Measurements from ENCODE around the gene DCUN1D1. TPM values are rescaled to one million over a fixed set of nuclear protein-coding genes. Genes with fewer than 3 reads are reported as not detected.

Gene DCUN1D1
- total RNA-seq, 1 experiment from 2014 or later: 71.7 TPM

DNA sequence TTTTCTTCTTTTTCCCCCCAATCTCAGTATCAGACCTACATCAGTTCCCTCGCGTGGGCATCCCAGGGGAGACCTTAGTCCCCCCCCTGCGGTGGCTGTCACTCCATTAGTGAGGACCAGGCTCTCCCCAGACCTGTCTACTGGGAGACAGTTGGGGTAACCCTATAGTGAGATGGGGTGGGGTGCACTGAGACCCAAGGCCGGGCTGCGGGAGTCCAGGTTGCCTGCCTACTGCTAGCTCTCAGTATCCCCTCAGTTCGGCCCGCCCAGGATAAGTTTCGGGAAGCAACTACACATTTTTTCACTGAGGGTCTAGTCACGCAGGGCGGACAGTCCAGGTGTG is 671 bp upstream of the DCUN1D1 start:
- Histone ChIP-seq H3K9me3 (ENCODE audit: control insufficient read depth, low read depth, low read length) (no peaks in the 10 kb centered on the region), H2BK20ac (ENCODE audit: low read depth, low read length, poor library complexity, severe bottlenecking) (no peak overlapping the region), H4K91ac (ENCODE audit: insufficient read length, low read depth, low read length) (no peak overlapping the region), H3K27ac (ENCODE audit: insufficient read length, low read depth, low read length) (no peak overlapping the region), H3K23me2 (ENCODE audit: insufficient read length, low read depth, low read length, poor library complexity, severe bottlenecking) (no peaks in the 10 kb centered on the region), H3K23ac (ENCODE audit: insufficient read length, low read depth, low read length) (no peak overlapping the region), H4K20me1 (ENCODE audit: control insufficient read depth, insufficient read depth, insufficient read length) (no peaks in the 10 kb centered on the region), H2BK5ac (ENCODE audit: insufficient read length, low read length) (no peak overlapping the region), H3K79me1 (ENCODE audit: insufficient read depth, low read depth, low read length, poor library complexity, severe bottlenecking) (no peaks in the 10 kb centered on the region), H3K56ac (ENCODE audit: insufficient read length, low read depth, low read length) (no peak overlapping the region), H3K14ac (ENCODE audit: insufficient read depth, low read length) (no peak overlapping the region), H2BK120ac (ENCODE audit: low read depth, low read length, poor library complexity, severe bottlenecking) (no peak overlapping the region), H3K4ac (ENCODE audit: low read depth, low read length) (no peak overlapping the region), H4K8ac (replicated peaks; ENCODE audit: insufficient read length, low read depth, low read length) (no peak overlapping the region), H3K9ac (ENCODE audit: extremely low read depth, insufficient read length, low read length) (peak overlapping the region; percentile 8), H2BK12ac (ENCODE audit: insufficient read length, low read depth, low read length) (no peak overlapping the region), H2AK5ac (ENCODE audit: insufficient read length, low read length) (no peak overlapping the region), H3K27me3 (ENCODE audit: insufficient read depth, low read length) (no peaks in the 10 kb centered on the region), H4K5ac (ENCODE audit: insufficient read length, low read depth, low read length) (no peak overlapping the region), H3K4me1 (ENCODE audit: insufficient read depth, low read length) (peaks cover 4% of the 10 kb centered on the region; the same call in 1 of the 2 replicates), H3T11ph (ENCODE audit: low read length) (no peak overlapping the region), H2BK15ac (ENCODE audit: low read depth, low read length) (no peak overlapping the region), H3K79me2 (ENCODE audit: insufficient read depth, low read length) (peaks cover 14% of the 10 kb centered on the region; the same call in 1 of the 2 replicates), H2AFZ (ENCODE audit: low read length) (no peak overlapping the region), H3K18ac (ENCODE audit: insufficient read length, low read depth, low read length) (peak overlapping the region; percentile 42), H3K4me2 (ENCODE audit: insufficient read depth, insufficient read length, low read length) (peak overlapping the region; percentile 55)
- H3K27ac Mint-ChIP-seq: no peak overlapping the region
- H3K4me3 Mint-ChIP-seq: peak overlapping the region; percentile 66 to 85
- DNase-seq: no peak
- H3K36me3 Mint-ChIP-seq (ENCODE audit: insufficient read depth in 1 of 3, low read depth in 3 of 3): no peaks in the 10 kb centered on the region
- no peaks in the 10 kb centered on the region for H3K9me3 Mint-ChIP-seq
- WGBS (ENCODE audit: extremely low coverage, insufficient read length, low lambda C conversion rate): no CpG with 5 or more reads among the region's 10 CpGs
- TF ChIP-seq, protein P1, sequence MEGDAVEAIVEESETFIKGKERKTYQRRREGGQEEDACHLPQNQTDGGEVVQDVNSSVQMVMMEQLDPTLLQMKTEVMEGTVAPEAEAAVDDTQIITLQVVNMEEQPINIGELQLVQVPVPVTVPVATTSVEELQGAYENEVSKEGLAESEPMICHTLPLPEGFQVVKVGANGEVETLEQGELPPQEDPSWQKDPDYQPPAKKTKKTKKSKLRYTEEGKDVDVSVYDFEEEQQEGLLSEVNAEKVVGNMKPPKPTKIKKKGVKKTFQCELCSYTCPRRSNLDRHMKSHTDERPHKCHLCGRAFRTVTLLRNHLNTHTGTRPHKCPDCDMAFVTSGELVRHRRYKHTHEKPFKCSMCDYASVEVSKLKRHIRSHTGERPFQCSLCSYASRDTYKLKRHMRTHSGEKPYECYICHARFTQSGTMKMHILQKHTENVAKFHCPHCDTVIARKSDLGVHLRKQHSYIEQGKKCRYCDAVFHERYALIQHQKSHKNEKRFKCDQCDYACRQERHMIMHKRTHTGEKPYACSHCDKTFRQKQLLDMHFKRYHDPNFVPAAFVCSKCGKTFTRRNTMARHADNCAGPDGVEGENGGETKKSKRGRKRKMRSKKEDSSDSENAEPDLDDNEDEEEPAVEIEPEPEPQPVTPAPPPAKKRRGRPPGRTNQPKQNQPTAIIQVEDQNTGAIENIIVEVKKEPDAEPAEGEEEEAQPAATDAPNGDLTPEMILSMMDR (conservative IDR thresholded peaks at IDR 0.05): no peak
- peaks cover 21 to 28% of the 10 kb centered on the region in 2 experiments for H3K4me1 Mint-ChIP-seq
- no peaks in the 10 kb centered on the region for H3K27me3 Mint-ChIP-seq (ENCODE audit: low read depth)
